Smooth muscle cell (in vitro differentiated cells): ENCODE data around the gene TCERG1L. TPM values are rescaled to one million over a fixed set of nuclear protein-coding genes. Genes with fewer than 3 reads are reported as not detected.

Source experiments
- DNase-seq: peaks from one replicate; lab custom pipeline; 2025; ENCODE audit not compliant: unreplicated experiment; lab: John Stamatoyannopoulos, UW
- H2AFZ ChIP-seq: fragments of 200-600 bp; sonication (generic); 2 replicates; pipeline ENCODE4 v1.6.0; 2016; ENCODE audit warnings: antibody characterized with exemption, low read depth, mild to moderate bottlenecking
- H3F3A ChIP-seq: fragments of 200-600 bp; sonication (generic); 2 replicates; pipeline ENCODE4 v1.6.0; 2017; ENCODE audit warnings: antibody characterized with exemption, low read depth
- H3K27ac ChIP-seq: fragments of 200-600 bp; sonication (generic); 2 replicates; pipeline ENCODE4 v1.5.1; 2016; ENCODE audit warnings: low read depth, mild to moderate bottlenecking
- H3K27me3 ChIP-seq: fragments of 200-600 bp; sonication (generic); 2 replicates; pipeline ENCODE4 v1.6.1; 2016; ENCODE audit warnings: low read depth, mild to moderate bottlenecking
- H3K36me3 ChIP-seq: fragments of 200-600 bp; sonication (generic); 2 replicates; pipeline ENCODE4 v1.5.1; 2016; ENCODE audit warnings: low read depth
- H3K4me1 ChIP-seq: fragments of 200-600 bp; sonication (generic); 2 replicates; pipeline ENCODE4 v1.5.1; 2016; ENCODE audit warnings: low read depth
- H3K4me2 ChIP-seq: fragments of 200-600 bp; sonication (generic); 2 replicates; pipeline ENCODE4 v1.6.0; 2016; ENCODE audit warnings: mild to moderate bottlenecking
- H3K4me3 ChIP-seq: fragments of 200-600 bp; sonication (generic); 2 replicates; pipeline ENCODE4 v1.5.1; 2016; ENCODE audit warnings: mild to moderate bottlenecking
- H3K79me2 ChIP-seq: fragments of 200-600 bp; sonication (generic); 2 replicates; pipeline ENCODE4 v1.6.0; 2016; ENCODE audit warnings: low read depth, mild to moderate bottlenecking
- H3K9ac ChIP-seq: fragments of 200-600 bp; sonication (generic); 2 replicates; pipeline ENCODE4 v1.6.0; 2016; ENCODE audit warnings: low read depth
- H3K9me3 ChIP-seq: fragments of 200-600 bp; sonication (generic); replicated peaks from 2 replicates; pipeline ENCODE4 v1.5.1; 2016; ENCODE audit warnings: low read depth
- H4K20me1 ChIP-seq: fragments of 200-600 bp; sonication (generic); 2 replicates; pipeline ENCODE4 v1.6.0; 2016; ENCODE audit warnings: low read depth
- CTCF ChIP-seq: fragments of 200-600 bp; sonication (generic); IDR thresholded peaks from 2 replicates; pipeline ENCODE4 v1.5.1; 2017; ENCODE audit warnings: borderline replicate concordance, mild to moderate bottlenecking, antibody characterized with exemption; ENCODE audit not compliant: insufficient read depth, poor library complexity, severe bottlenecking
- WGBS: methylation state at CpG from one replicate; pipeline ENCODE4 v1.1.7; 2016; ENCODE audit warnings: low lambda C conversion rate; 5-methylcytosine and 5-hydroxymethylcytosine counted together
- polyA plus RNA-seq: library from polyadenylated mRNA; unstranded; fragments of >200 nt; fragmentation: Nextera tagmentation; extraction: Ambion mirVana; gene quantifications from 2 replicates; pipeline ENCODE4 v1.2.1, GENCODE V29; 2016
- total RNA-seq: library from RNA; depleted of rRNA; stranded (reverse); fragments of >200 nt; gene quantifications from 2 replicates; pipeline ENCODE4 v1.2.3, GENCODE V29; 2014

Gene TCERG1L, protein sequence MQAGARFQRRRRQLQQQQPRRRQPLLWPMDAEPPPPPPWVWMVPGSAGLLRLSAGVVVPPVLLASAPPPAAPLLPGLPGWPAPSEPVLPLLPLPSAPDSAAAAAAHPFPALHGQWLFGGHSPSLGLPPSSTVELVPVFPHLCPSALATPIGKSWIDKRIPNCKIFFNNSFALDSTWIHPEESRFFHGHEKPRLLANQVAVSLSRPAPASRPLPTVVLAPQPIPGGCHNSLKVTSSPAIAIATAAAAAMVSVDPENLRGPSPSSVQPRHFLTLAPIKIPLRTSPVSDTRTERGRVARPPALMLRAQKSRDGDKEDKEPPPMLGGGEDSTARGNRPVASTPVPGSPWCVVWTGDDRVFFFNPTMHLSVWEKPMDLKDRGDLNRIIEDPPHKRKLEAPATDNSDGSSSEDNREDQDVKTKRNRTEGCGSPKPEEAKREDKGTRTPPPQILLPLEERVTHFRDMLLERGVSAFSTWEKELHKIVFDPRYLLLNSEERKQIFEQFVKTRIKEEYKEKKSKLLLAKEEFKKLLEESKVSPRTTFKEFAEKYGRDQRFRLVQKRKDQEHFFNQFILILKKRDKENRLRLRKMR
- not detected in 2 replicates for total RNA-seq
- not detected in 2 replicates for polyA plus RNA-seq

DNA sequence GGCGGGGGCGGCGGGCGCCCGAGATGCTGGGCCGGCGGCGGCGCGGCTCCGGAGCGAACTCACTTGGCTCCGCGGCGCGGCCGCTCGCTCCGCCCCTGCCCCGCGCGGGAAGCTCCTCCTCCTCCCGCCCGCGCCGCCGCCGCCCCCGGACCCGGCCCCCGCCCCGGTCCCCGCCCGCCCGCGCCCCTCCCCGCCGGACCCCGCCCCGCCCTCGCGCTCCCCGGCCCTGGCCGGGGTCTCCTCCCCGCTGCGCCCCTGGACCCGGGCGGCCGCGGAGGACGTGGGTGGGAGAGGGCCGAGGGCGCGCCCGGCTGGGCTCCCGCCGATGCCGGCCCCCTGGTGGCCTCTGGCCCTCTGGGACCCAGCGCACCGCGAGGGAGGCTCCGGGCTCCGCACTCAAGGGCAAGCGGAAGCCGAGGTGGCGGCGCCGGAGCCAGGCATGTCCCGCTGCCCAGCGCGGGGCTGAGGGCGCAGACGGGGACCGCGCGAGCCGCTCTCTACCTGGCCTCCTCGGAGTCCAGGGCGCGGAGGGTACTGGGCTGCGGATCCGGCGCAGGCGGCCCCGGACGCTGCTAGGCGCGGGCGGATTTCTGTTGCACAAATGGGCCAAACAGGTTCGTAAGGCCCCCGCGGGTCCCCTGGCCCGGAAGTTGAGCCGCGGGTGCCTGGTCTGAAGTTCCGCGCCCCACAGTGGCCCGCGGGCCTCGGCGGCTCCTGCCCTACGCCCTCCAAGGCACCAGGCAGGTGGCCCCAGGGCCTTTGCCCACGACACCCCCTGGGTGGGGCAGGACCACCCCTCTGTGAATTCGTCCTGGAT, at the start of gene TCERG1L:
TCERG1L (minus strand) TSS at position 61 of the 817 bp plus-strand sequence. CDS start 86 bp downstream, outside the sequence.
- Histone ChIP-seq H3K4me1 (no peaks in the 10 kb centered on the region), H3K9ac (no peak within 1 kb of the TSS), H3K27me3 (peaks cover 59% of the 10 kb centered on the region), H3K4me3 (peak within 1 kb of the TSS; percentile 47), H2AFZ (no peak within 1 kb of the TSS), H3F3A (no peaks in the 10 kb centered on the region), H3K79me2 (no peaks in the 10 kb centered on the region), H4K20me1 (no peaks in the 10 kb centered on the region), H3K4me2 (peak within 1 kb of the TSS; percentile 83), H3K9me3 (no peaks in the 10 kb centered on the region), H3K36me3 (no peaks in the 10 kb centered on the region), H3K27ac (no peak within 1 kb of the TSS)
- WGBS = 1% methylated on average over 35 of the region's 104 CpGs
- peak; percentile 17 for TF ChIP-seq CTCF
- no peak for DNase-seq

DNA sequence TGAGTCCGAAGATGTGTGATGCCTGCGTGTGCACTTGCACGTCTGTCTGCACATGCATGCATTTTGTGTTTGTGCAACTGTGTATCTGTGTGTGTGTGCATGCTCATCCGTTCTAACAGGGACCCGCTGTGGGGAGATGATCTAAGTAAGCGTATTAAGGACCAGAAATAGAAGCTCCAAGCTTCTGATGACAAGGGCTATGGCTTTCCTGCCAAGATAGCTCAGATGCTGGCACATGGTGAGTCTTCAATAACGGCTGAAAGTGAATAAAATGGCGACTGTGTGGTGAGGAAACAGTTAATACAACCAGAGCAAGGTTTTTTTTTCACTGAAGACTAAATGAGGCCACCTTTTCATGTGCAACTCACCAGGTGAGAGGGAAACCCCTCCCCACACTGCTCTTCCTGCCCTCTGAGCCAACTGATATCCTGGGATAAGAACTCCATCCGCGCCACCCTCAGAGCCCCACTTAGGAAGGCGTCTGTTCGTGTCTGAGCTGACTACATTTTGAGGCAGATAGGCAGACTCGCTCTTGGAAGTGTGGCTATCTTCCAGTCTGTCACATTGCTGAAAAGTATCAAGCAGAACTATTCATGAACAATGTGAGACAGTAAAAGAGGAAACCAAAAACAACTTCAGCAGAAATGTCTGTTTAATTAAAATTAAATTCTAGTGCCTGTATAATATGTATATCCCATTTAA, 47.4 kb upstream of the TCERG1L start:
- Histone ChIP-seq H4K20me1 (no peaks in the 10 kb centered on the region), H3K4me3 (no peak overlapping the region), H3K4me1 (no peaks in the 10 kb centered on the region), H3K79me2 (no peaks in the 10 kb centered on the region), H2AFZ (no peak overlapping the region), H3K36me3 (no peaks in the 10 kb centered on the region), H3K27me3 (no peaks in the 10 kb centered on the region), H3K27ac (no peak overlapping the region), H3K9ac (no peak overlapping the region), H3F3A (no peaks in the 10 kb centered on the region), H3K9me3 (no peaks in the 10 kb centered on the region), H3K4me2 (no peak overlapping the region)
- DNase-seq = no peak
- WGBS = 74% methylated on average over 13 of the region's 13 CpGs
- TF ChIP-seq CTCF = no peak

GRCh38 chr10:131356442-131356841, 44.9 kb upstream of the TCERG1L start:
- H3K9me3 ChIP-seq = no peaks in the 10 kb centered on the region
- no peak overlapping the region for H3K4me2 ChIP-seq
- H3K79me2 ChIP-seq = no peaks in the 10 kb centered on the region
- no peaks in the 10 kb centered on the region for H3F3A ChIP-seq
- no peaks in the 10 kb centered on the region for H3K4me1 ChIP-seq
- 88% methylated on average over 7 of the region's 7 CpGs for WGBS
- H2AFZ ChIP-seq = no peak overlapping the region
- H3K9ac ChIP-seq = no peak overlapping the region
- no peak for TF ChIP-seq CTCF
- no peaks in the 10 kb centered on the region for H3K27me3 ChIP-seq
- no peak for DNase-seq
- no peaks in the 10 kb centered on the region for H3K36me3 ChIP-seq
- H3K27ac ChIP-seq = no peak overlapping the region
- H3K4me3 ChIP-seq = no peak overlapping the region
- no peaks in the 10 kb centered on the region for H4K20me1 ChIP-seq
